C1 segment of cervical spinal cord (tissue), 14 donors: ENCODE results near the gene EHMT1.
"Not testable (repeated sequence)": the region's sequence is repeated elsewhere in the genome, so short reads cannot be mapped to it uniquely, and the experiment has no call there.

Experiments
- DNase-seq, 14 donors: peaks; one replicate each; lab custom pipeline; 2025; lab: John Stamatoyannopoulos, UW

Gene EHMT1

GRCh38 chr9:137691646-137692351, 73.0 kb downstream of the EHMT1 start:
- peak in 1 of 14 donors; percentile 40 for DNase-seq

DNA sequence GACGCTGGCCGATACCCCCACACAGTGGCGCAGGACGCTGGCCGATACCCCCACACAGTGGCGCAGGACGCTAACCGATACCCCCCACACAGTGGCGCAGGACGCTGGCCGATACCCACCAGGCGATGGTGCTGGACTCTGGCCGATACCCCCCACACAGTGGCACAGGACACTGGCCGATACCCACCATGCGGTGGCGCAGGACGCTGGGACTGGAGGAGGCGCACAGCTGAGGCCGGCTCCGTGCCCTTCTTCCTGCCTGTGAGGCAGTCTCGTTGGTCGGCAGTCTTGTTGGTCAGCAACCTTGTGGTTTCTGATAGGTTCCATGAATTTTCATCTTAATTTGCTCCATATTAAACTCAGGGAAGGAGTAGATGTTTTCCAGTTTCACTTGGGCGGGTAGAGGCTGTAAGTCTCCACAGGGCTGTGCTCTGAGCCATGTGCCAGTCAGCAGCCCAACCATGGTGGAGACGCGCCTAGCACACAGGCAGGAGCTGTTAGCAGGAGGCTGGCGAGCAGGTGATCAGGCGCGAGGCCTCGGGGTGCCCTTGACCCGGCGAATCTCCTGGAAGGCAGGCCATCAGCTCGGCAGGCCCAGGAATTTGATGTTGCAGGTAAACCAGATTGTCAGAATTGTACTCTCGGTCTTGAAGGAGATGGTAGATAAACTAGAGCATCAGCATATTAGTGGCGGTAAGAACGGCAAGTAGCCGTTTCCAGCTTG, 75.6 kb downstream of the EHMT1 start:
- no peak for DNase-seq

- DNase-seq, result peak in 12 of 14 donors; percentile 23 to 68 (median 50)
Observed at GRCh38 chr9:137694962-137695875, 76.4 kb downstream of the EHMT1 start.

DNA sequence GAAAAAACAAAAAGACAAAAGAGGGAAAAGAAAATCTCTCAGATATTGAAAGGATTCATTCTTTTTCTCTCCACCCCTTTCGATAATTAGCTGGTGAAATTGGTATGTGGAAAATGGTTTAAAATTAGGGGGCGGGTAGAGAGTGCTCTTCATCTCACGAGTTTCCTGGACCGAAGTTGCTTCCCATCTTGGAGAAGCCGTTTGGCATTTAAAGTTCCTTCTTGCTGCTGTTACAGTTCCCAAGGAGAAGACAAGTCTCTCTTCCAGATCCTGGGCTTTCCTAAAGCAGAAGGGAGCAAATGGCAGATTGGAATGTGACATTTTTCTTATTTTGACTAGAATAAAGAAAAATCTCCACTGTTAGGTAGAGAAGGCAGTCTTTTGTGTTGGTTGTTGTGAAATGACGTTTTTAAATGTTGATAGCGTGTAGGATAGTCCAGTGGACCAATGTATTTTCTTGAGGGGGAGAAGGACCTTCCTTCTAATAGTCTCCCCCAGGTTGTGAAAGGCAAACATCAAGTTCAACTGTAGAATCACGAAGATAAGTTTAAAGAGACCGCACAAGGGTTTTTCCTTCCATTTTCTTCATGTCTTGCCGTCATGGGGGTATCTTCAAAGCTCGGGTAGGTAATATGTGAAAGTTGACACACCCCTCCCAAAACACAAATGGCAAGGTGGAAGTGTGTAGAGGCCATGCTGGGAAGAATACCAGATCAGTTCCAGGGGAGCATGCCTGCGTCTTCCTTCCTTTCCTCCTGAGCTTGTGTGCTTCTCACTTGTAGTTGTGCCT, 77.5 kb downstream of the EHMT1 start:
- DNase-seq, result no peak

DNA sequence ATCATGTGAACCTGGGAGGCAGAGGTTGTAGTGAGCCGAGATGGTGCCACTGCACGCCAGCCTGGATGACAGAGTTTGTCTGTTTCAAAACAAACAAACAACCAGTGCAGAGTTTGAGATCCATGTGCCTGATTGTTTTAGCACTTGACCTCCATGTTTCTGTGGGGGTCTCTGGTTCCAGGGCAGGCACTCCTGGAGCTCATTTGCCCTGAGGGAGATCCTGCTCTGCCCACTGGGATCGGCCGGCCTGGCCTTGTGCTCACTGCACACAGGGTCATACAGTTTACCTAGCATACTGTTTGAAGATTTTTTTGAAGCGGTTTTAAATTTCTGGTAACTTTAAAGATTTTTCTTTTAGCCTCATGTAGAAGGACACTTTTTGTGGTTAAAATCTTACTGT, 78.4 kb downstream of the EHMT1 start:
- no peak for DNase-seq

DNA sequence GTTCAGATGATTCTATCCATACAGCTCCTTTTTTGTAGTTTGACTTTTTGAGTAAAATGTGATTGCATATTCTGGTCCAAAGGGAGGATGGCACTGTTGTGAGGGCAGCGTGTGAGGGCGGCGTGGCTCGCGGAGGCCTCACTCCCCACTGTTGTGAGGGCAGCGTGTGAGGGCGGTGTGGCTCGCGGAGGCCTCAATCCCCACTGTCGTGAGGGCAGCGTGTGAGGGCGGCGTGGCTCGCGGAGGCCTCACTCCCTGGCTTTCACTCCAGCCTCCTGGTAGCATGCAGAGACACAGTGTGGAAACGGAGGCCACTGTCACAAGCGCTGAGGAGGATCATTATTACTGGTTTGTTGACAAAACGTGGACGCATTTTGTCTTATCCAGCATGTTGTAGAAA, 79.0 kb downstream of the EHMT1 start:
- no peak for DNase-seq

DNA sequence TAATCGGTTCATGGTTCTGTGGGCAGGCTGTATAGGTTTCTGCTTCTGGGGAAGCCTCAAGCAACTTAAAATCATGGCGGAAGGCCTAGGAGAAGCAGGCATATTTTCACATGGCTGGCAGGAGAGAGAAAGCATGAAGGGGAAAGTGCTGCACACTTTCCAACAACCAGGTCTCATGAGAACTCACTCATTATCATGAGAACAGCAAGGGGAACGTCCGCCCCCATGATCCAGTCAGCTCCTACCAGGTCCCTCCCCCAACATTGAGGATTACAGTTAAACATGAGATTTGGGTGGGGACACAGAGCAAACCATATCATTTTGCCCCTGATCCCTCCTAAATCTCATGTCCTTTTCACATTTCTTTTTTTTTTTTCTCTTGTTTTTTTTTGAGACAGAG, 82.1 kb downstream of the EHMT1 start:
- no peak for DNase-seq

GRCh38 chr9:137702615-137703379, 84.0 kb downstream of the EHMT1 start:
- DNase-seq, result no peak

DNA sequence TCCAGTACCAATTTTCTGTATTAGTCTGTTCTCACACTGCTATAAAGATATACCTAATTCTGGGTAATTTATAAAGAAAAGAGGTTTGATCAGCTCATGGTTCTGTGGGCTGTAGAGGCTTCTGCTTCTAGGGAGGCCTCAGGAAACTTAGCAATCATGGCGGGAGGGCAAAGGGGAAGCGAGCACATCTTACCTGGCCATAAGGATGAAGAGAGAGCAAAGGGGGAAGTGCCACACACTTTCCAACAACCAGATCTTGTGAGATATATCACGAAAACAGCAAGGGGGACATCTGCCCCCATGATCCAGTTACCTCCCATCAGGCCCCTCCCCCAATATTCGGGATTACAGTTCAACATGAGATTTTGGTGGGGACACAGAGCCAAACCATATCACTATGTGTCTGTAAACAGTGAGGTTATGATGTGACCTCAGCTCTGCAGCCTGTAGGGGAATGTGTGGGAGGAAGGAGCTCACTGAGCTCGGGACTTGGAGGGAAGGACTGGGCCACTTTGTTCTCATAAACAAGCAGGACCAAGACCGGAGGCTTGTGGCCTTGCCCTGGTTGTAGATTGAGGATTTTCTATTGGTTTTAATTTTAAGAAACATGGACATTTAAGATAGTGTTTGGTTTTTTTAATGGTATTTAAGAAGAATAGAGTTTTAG, 85.2 kb downstream of the EHMT1 start:
- no peak for DNase-seq

DNA sequence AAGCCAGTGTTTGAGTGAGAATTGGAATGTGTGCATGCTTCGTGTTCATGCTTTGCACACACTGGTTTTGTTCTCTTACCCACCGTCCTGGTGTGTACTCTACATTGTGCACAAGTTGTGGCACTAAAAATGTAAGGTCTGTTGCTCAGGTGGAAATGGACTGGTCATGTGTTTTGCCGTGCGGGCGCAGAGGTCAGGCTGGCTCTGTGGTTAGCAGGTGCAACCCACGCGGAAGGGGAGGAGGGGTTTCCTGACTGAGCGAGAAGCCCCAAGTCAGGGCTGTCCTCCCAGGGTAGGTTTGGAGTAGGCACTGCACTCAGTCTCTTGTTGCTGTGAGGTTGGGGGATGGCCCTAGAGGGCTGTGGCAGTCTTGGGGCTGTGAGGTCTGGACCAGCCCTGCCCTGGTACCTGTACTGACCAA, 86.6 kb downstream of the EHMT1 start:
- no peak for DNase-seq

- DNase-seq, result no peak
Observed at GRCh38 chr9:137705906-137706305, 87.1 kb downstream of the EHMT1 start.

- no peak for DNase-seq
Observed at GRCh38 chr9:137707361-137707760, 88.6 kb downstream of the EHMT1 start.

DNA sequence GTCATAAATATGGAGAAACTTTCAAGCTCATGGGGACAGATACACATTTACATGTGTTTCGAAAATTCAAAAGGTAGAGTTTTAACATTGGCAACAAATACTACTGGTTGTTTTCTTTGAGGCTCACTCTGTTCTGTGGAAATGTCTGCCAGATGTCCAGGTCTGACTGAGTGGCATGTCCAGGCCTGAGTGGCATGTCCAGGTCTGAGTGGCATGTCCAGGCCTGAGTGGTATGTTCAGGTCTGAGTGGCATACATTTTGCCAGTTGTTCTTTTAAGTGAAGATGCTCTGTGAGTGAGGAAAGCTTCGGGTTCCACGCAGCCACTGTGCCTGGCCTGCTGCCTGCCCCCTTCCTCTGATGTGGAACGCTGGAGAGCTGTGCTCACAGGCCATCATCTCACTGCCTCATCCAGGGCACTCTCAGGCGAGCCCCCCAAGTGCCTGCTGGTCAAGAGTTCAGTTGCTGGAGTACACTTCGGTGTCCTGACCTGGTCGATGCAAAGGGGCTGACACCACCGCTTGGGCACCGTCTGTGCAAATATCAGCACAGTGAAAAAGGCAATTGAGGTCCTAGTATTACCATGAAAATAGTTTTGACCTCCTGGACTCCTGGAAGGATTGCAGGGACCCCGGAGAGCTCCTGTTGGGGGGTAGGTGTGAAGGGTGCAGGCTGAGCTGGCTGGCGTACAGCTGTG, 89.9 kb downstream of the EHMT1 start:
- DNase-seq, result no peak

DNA sequence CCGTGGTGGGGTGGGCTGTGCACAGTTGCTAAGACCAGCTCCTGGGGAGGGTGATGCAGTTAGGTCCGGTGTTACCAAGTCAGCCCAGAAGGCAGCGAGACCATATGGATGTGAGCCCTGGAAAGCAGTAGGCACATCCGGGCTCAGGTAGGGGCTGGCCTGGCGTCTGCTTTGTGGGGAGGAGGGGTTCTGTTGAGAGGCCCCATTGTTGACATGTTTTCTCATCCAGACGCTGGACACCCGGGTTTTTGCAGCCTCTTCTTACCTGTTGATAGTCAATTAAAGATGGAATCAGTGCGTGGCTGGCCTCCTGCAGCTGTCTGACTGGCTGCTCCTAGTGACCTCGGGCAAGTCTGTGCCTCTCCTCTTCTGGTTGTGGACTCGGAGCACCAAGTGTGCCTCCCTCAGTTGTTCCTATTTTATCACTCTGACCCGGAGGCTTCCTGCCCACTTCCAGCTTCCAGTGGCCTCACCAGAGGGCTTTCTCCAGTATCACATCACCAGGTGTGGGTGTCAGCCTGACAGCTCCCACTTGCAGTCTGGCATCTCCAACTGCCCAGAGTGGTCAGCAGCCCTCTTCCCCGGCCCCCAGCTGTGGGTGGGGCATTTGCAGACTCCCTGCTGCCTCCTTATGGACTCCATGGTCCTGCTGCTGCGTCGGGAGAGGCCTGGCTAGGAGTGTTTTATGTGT, 90.8 kb downstream of the EHMT1 start:
- DNase-seq, result no peak

GRCh38 chr9:137710704-137711103, 91.9 kb downstream of the EHMT1 start:
- peak in 1 of 14 donors; percentile 51 for DNase-seq

DNA sequence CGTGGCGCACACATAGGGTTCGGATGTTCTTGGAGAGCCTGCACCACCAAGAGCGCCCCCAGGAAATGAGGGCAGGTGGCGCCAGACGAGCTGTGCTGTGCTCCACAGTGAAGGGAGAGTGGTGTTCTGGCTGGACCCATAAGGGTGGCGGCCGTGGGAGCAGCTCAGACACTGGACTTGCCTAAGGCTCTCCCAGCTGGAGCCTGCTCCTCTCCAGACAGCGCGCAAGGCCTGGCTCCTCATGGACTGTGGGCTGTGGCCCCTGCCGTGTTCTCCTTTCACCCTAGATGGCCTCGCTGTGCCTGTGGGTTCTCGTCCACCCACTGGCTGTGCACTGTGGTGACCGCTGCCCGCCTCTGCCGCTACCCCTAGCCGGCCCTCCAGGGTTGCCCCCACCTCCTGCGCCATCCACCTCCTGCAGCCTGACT, 92.9 kb downstream of the EHMT1 start:
- DNase-seq, result no peak

DNA sequence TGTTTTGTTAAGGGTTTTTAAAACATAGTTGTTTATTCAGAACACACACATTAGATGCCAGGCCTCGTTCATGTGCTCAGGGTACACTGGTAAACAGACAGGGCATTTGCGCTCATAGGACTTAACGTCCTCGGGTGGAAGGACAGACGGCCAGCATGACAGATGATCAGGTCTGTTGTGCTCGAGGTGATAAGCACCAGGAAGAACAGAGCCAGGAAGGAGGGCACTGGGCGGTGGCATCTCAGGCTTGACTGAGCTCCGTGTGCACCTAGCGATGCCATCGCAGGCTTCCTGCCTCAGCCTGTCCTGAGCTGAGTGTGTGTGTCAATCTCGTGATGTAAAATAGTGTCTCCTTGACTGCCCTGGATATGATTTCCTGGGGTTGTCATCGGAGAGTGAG, 96.5 kb downstream of the EHMT1 start:
- DNase-seq, result no peak

GRCh38 chr9:137715866-137716693, 97.3 kb downstream of the EHMT1 start:
- not testable (repeated sequence) for DNase-seq
